MG63 (cell line): ENCODE data around the gene FABP7. TPM values are rescaled to one million over a fixed set of nuclear protein-coding genes. Genes with fewer than 3 reads are reported as not detected.
"Not testable (repeated sequence)": the region's sequence is repeated elsewhere in the genome, so short reads cannot be mapped to it uniquely, and the experiment has no call there.

Source experiments
- DNase-seq: peaks from one replicate; pipeline ENCODE4 v3.0.0-alpha.2; 2020
- H3K27me3 ChIP-seq: fragments of 250-450 bp; sonication (Bioruptor Pico); 2 replicates; pipeline ENCODE4 v1.5.1; 2020; ENCODE audit warnings: mild to moderate bottlenecking, moderate library complexity
- H3K36me3 ChIP-seq: fragments of 250-450 bp; sonication (Bioruptor Pico); 2 replicates; pipeline ENCODE4 v1.5.1; 2020; ENCODE audit warnings: mild to moderate bottlenecking, moderate library complexity
- H3K4me3 ChIP-seq: fragments of 250-450 bp; sonication (Bioruptor Pico); 2 replicates; pipeline ENCODE4 v1.5.1; 2020; ENCODE audit warnings: mild to moderate bottlenecking, moderate library complexity
- H3K9me3 ChIP-seq: fragments of 250-450 bp; sonication (Bioruptor Pico); 2 replicates; pipeline ENCODE4 v1.5.1; 2020; ENCODE audit warnings: mild to moderate bottlenecking, moderate library complexity
- total RNA-seq: library from RNA; depleted of rRNA; stranded (reverse); fragments of >200 nt; shearing (Covaris generic); gene quantifications from 2 replicates; pipeline ENCODE4 v1.2.3, GENCODE V29; 2014; ENCODE audit warnings: low replicate concordance; rRNA removed

The FABP7 gene
- total RNA-seq, result not detected in 2 replicates

DNA sequence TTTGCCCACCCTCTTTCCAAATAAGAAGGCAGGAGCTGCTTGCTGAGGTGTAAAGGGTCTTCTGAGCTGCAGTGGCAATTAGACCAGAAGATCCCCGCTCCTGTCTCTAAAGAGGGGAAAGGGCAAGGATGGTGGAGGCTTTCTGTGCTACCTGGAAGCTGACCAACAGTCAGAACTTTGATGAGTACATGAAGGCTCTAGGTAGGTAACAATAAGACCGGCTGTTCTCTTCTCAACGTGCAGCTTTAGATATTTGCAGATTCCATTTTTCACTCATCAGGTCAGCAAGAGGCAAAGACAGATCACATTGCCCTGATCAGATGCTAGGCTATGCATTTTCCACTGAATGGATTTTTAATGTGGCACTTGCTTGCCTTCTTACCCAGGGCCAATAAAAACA lies at the start of gene FABP7:
Gene FABP7 (plus strand): TSS at position 50 of the 400 bp plus-strand sequence. CDS start 79 bp downstream, at position 129.
- Histone ChIP-seq H3K4me3 (no peak within 1 kb of the TSS), H3K36me3 (no peaks in the 10 kb centered on the region), H3K9me3 (no peaks in the 10 kb centered on the region), H3K27me3 (peaks cover 11% of the 10 kb centered on the region)
- DNase-seq, result no peak

DNA sequence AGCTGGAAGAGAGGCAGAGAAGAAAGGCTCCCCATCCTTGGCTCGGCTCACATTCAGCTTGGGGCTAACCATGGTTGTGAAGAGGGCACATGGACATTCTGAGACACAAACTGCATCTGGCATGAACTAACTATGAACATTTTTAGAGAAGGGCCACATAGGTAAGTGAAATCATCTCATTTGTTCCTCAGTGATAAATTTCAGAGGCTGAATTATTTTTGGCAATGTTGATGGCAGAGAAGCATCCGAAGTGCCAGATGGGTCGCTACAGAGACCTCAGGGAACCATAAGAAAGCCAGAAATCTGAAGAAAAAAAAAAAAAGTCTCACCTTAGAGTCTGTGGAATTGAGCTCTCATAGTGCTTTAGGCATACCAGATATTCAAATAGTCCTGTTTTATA lies 49.2 kb upstream of the FABP7 start:
- DNase-seq, result no peak
- Histone ChIP-seq H3K9me3 (no peaks in the 10 kb centered on the region), H3K4me3 (no peak overlapping the region), H3K27me3 (peaks cover 5% of the 10 kb centered on the region; the same call in 1 of the 2 replicates), H3K36me3 (no peaks in the 10 kb centered on the region)

DNA sequence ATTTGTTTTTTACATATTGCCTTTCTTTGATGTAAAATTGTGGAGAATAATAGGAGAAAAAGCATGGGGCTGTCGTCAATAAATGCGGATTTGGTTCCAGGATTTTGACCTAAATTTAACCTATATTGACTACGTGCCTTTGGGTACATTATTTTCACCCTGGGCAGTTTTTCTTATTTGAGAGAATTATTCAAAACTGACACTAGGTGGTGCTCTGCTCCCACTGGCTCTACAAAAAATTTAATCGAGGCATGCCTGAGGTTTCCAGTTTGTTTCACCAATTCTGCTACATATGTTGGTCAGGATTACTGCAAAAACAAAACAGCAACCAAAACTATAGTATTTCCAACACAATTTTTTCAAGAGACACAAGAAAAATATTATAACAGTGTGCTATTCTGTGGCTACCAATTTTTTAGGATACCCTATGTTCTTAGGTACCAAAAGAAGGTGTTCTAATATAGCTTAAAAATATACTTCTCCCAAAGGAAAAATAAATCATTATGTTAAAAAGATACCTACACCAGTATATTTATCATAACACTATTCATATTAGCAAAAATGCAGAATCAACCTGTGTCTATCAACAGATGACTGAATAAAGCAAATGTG lies 48.6 kb upstream of the FABP7 start:
- Histone ChIP-seq H3K27me3 (peaks cover 5% of the 10 kb centered on the region; the same call in 1 of the 2 replicates), H3K36me3 (no peaks in the 10 kb centered on the region), H3K4me3 (no peak overlapping the region), H3K9me3 (no peaks in the 10 kb centered on the region)
- DNase-seq, result no peak

DNA sequence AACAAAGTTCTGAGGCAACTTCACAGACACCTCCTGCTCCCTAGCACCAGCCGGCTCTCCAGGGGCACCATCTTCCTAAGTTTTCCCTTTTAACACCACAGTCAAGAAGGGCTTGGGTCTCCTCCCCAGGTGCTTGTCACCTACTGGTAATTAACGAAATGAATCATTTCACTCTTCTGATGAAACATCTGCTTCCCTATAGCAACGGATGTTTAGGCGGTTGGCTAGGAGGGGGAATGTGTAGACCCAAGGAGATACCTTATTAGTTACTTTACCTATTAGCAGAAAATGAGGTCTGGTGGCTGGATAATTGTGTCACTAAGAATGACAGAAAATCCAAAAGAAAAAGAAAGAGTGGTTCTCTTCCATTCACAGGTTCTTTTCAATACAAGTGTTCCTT lies 46.3 kb upstream of the FABP7 start:
- Histone ChIP-seq H3K4me3 (no peak overlapping the region), H3K9me3 (no peaks in the 10 kb centered on the region)
- no peak for DNase-seq

DNA sequence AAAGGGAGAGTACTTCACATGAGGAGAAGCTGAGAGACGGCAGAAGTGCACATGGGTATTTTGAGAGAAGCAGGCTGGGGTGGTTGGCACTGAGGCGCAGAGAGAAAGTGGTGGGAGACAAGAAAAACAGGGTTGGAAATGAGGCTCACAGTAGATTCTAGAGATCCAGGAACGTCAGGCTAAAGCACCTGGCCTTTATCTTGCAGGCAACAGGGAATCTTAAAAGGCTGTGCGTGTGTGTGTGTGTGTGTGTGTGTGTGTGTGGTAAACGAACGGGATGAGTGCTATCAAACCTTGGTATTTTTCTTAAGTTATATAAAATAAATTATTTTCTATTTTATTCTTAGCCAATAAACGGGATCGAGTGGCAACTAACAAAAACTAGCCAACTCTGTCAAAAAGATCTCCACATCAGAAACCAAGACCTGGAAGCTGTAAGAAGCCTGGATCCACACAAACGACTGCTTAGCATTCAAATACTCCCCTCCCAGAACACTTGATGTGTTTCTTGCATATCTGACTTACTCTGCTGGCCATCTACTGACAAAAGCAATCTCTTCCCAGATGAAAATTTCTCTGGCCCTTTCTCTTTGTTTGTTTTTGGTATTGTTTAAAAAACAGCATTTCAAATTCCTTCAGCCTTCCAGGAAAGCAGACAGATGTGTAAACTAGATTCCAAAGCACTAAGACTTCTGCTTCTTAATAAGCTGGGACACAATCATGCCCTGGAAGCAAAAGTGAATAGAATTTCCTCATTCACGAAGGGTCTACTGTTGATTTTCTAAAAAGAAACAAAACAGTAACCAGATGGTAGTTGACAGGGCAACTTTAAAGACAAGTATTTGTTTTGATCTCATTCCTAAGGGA lies 44.8 kb upstream of the FABP7 start:
- no peaks in the 10 kb centered on the region for H3K36me3 ChIP-seq

More for the DNA sequence above, 46.3 kb upstream of the FABP7 start:
- peaks cover 2% of the 10 kb centered on the region; the same call in 1 of the 2 replicates for H3K27me3 ChIP-seq
- H3K36me3 ChIP-seq, result no peaks in the 10 kb centered on the region

DNA sequence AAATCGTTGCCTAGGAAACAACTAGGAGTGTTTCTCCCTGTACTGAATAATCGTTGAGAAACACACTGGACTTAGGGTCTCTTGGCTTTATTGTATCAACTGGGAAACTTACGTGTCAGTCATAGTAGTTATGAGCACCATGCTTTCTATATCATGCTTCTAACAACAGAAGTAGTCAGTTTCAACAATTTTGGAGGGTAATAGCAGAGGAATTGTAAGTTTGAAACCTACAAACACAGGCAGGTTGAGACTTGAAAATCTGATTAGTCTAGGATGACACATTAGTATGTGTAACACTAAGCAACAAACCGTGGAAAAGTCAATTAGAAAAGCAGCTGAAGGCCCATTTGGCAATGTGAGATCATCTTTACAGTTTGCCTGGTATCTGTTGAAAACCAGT lies 43.9 kb upstream of the FABP7 start:
- no peak for DNase-seq
- Histone ChIP-seq H3K4me3 (no peak overlapping the region), H3K27me3 (peaks cover 2% of the 10 kb centered on the region; the same call in 1 of the 2 replicates), H3K36me3 (no peaks in the 10 kb centered on the region), H3K9me3 (no peaks in the 10 kb centered on the region)

More for the DNA sequence above, 44.8 kb upstream of the FABP7 start:
- Histone ChIP-seq H3K27me3 (peaks cover 2% of the 10 kb centered on the region; the same call in 1 of the 2 replicates), H3K4me3 (no peak overlapping the region), H3K9me3 (no peaks in the 10 kb centered on the region)
- no peak for DNase-seq

DNA sequence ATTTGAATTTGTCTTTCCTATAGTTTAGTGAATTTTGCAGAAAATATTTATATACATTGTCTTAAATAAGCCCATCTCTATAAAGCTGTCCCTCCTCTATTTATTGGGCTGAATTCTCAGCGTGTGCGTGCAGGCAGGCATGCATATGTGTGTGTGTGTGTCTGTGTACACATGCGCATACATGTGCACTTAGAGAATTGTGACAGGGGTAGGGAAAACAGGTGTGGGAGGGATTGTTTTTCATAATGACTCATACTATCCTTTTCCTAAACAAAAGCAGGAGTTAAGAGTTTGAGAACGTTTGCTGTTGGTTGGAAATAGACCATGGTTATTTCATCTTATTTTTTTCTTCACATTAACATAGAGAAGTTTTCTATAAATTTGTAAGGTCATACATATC lies 43.4 kb upstream of the FABP7 start:
- H3K27me3 ChIP-seq, result peaks cover 2% of the 10 kb centered on the region; the same call in 1 of the 2 replicates
- H3K9me3 ChIP-seq, result no peaks in the 10 kb centered on the region
- H3K36me3 ChIP-seq, result no peaks in the 10 kb centered on the region
- DNase-seq, result no peak
- no peak overlapping the region for H3K4me3 ChIP-seq

DNA sequence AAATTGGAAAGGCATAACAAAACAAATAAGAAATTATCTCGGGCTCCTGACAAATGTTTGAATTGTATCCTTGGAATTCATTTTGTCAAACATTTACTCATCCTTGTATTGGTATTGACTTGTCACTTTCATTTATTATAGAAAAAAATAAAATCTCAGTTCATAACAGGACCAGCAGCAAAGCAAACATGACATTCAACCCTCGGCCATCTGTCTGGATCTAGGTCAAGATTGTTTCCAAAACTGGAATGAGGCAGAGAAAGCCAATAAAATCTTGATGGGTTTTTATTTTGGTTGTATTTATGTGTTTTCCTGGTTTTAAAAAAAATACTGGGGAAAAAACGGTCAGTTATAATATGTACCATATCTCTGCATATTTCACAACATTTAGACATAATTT lies 42.9 kb upstream of the FABP7 start:
- no peaks in the 10 kb centered on the region for H3K9me3 ChIP-seq
- peaks cover 2% of the 10 kb centered on the region; the same call in 1 of the 2 replicates for H3K27me3 ChIP-seq
- no peak overlapping the region for H3K4me3 ChIP-seq
- H3K36me3 ChIP-seq, result no peaks in the 10 kb centered on the region
- no peak for DNase-seq

DNA sequence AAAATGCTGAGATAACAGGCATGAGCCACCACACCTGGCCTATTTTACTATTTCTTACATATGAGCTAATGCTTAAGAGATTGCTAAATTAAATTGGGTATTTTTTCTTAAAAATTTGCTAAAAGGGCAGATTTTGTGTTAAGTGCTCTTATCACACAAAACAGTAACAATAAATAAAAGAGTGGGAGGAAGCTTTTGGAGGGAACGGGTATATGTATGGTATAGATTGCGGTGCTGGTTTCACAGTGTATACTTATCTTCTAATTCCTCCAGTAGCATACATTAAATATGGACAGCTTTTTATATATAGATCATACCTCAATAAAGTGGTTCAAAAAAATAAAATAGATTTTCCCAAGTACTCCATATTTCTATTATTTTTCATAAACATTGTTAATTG lies 39.4 kb upstream of the FABP7 start:
- Histone ChIP-seq H3K9me3 (no peaks in the 10 kb centered on the region), H3K36me3 (no peaks in the 10 kb centered on the region), H3K27me3 (no peaks in the 10 kb centered on the region; the same call in 1 of the 2 replicates), H3K4me3 (no peak overlapping the region)
- DNase-seq, result no peak

DNA sequence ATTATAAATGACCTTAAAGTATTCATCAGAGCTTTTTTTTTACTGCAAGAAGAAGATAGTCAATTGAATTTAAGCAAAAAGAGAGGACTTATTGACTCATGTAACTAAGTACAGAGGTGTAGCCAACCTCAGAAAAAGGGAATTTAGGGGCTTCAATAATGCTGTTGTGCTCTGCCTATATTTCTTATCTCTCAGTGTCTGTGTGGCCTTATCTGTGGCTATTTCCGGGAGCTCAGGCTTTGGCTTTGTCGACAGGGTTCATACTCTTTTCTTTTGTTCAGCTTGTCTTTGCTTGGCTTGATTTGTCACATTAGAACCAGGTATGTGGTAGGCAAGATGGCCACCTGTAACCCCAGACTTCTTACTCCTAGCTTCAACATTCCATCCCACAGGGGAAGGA lies 38.6 kb upstream of the FABP7 start:
- Histone ChIP-seq H3K9me3 (no peaks in the 10 kb centered on the region), H3K4me3 (no peak overlapping the region), H3K27me3 (no peaks in the 10 kb centered on the region), H3K36me3 (no peaks in the 10 kb centered on the region)
- no peak for DNase-seq

DNA sequence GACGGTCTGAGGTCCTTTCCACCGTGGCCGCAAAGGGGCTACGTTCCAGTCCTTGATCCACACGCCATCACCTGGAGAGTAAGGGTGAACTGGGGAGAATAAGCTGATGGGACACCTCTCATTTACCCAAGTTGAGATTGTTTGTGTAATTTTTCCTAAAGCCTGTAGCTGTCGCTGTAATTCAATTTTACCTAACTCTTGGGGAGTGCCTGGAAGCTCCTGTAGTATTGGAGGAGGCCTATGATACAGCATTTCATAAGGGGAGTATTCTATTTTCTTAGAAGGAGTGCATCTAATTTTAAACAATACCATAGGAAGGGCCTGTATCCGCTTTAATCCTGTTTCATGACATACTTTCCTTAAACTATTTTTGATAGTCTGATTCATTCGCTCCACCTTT lies 35.3 kb upstream of the FABP7 start:
- H3K4me3 ChIP-seq, H3K27me3 ChIP-seq, DNase-seq, H3K36me3 ChIP-seq, H3K9me3 ChIP-seq: not testable (repeated sequence)

DNA sequence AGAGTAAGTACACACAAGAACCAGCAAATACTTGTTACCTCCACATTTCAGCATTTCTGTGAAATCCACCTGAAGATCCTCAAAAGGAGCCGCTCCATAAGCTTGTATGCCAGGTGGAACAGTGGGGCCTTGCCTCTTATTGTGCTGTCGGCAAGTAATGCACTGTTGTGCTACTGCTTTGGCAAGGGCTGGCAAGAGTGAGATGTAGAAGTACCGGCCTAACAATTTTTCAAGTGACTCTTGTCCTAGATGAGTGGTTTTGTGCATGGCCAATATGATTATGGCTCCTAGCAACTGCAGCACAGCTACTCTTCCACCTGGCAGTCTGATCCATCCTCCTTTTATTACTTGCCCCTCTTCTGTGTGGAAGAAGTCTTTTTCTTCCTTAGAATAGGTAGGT lies 34.7 kb upstream of the FABP7 start:
- not testable (repeated sequence) for H3K9me3 ChIP-seq, H3K36me3 ChIP-seq

DNA sequence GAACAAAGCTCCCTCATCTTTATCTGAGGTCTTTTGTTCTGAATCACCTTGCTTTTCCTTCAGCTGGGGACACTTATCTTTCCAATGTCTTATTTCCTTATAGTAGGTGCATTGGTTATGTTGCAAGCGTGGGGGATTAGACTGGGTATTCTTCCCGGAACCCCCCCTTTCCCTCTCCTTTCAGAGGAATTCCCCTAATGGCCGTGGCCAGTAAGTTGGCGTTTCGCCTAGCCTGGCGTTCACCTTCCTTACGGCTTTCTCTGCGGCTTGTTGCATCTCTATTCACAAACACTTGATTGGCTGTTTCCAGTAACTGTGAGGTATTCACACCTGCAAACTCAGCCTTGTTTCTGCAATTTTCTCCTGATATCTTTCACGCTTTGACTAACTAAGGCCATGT lies 32.8 kb upstream of the FABP7 start:
- Histone ChIP-seq H3K36me3 (no peaks in the 10 kb centered on the region), H3K27me3 (no peaks in the 10 kb centered on the region), H3K4me3 (no peak overlapping the region), H3K9me3 (no peaks in the 10 kb centered on the region)
- DNase-seq, result no peak

More for the DNA sequence above, 34.7 kb upstream of the FABP7 start:
- H3K27me3 ChIP-seq, DNase-seq, H3K4me3 ChIP-seq: not testable (repeated sequence)

DNA sequence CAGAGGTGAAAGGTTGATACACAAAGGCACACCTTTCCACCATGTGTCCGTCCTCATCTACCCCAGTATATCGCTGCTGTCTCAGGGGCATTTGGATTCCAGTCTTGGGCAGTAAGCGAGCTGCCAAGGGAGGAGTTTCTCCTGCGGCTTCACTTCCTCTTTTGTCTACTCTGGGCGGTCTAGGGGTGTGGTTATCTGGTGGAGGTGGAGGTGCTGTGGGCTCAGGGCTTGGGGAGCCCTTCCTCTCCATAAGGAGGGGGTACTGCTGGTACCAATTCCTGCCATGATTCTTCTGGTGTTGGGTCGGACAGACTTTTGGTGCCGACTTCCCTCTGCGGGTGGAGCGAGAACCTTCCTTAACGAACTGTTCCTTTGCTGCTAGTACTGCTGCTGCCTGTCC lies 31.9 kb upstream of the FABP7 start:
- H3K27me3 ChIP-seq, result no peaks in the 10 kb centered on the region
- DNase-seq, result no peak
- no peaks in the 10 kb centered on the region for H3K9me3 ChIP-seq
- H3K4me3 ChIP-seq, result no peak overlapping the region
- no peaks in the 10 kb centered on the region for H3K36me3 ChIP-seq

DNA sequence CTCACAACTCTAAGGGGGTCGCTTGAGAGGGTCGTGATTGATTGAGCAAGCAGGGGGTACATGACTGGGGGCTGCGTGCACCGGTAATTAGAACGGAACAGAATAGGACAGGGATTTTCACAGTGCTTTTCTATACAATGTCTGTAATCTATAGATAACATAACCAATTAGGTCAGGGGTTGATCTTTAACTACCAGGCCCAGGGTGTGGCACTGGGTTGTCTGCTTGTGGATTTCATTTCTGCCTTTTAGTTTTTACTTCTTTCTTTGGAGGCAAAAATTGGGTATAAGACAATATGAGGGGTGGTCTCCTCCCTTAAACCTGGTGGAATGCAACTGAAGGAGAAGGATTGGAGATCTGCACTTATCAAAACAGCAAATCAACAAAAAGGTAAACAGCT lies 30.6 kb upstream of the FABP7 start:
- not testable (repeated sequence) for H3K27me3 ChIP-seq, DNase-seq, H3K36me3 ChIP-seq, H3K4me3 ChIP-seq, H3K9me3 ChIP-seq

DNA sequence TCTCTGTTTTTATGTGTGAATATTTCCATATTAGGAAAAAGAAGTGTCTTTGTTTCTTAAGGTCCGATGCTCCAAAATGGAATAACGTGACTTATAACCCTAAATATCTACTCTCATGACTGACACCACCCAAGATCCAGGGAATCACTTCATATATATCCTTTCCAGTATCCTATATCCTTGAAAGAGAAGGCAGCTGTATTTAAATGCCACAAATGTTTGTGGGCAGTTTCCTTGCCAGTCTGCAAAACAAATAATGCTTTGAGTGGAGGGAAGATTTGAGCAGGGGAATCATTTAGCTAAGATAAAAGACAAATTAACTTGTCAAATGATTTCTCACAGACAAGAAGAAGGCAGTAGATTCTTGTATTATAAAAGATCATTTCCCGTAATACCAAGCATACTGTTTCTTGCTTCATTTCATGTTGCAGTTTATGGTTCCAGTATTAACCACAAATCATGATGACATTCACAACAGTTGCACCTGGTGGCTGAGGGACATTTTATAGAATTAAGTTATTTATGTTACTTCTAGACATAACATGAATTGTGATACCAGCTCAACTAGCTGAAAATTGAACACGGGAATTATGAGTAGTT lies 30.0 kb upstream of the FABP7 start:
- Histone ChIP-seq H3K27me3 (no peaks in the 10 kb centered on the region), H3K36me3 (no peaks in the 10 kb centered on the region), H3K9me3 (no peaks in the 10 kb centered on the region), H3K4me3 (no peak overlapping the region)
- DNase-seq, result no peak

DNA sequence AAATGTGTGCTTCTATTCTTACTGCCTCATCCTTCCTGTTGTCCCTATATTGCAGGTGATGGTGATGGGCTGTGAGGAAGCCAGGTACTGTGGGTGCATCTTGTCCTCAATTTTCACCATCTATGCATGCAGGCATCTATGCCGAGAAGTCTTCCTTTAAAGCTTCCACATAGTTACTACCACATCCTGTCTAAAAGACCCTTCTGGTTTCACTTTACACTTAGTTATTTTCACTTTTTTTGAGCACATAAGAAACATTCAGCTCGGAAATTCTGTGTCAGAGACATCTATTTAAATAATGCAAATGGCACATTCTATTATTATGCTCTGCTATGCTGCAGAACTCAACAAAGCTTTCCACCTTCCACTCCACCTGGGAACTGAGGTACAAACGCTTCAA lies 28.2 kb upstream of the FABP7 start:
- Histone ChIP-seq H3K4me3 (no peak overlapping the region), H3K36me3 (no peaks in the 10 kb centered on the region), H3K9me3 (no peaks in the 10 kb centered on the region), H3K27me3 (no peaks in the 10 kb centered on the region)
- no peak for DNase-seq
